ENCODE data around the gene EIF4A3. TPM values are rescaled to one million over a fixed set of nuclear protein-coding genes. Genes with fewer than 3 reads are reported as not detected.

Gene EIF4A3
- total RNA-seq, 4 donors from 2014 or later = 27.4 to 32.8 (median 30.0) TPM

- ATAC-seq = peak in 1 of 2 donors; percentile 51
- H3K27me3 ChIP-seq = peaks cover 0 to 12% (median 8%) of the 10 kb centered on the region in 3 donors
- TF ChIP-seq CTCF (IDR thresholded peaks at IDR 0.05 in 4 of 5, conservative IDR thresholded peaks at IDR 0.05 in 1 of 5) (no peak), POLR2A (IDR thresholded peaks at IDR 0.05) (no peak)
- no peak for DNase-seq
- no peaks in the 10 kb centered on the region for H3K9me3 ChIP-seq
- in situ Hi-C loops (cut with MboI; ENCODE audit: low sequenced_read_pairs in 4 of 4) = no loop called here
- no peaks in the 10 kb centered on the region for H3K36me3 ChIP-seq
- no peak overlapping the region for H3K4me3 ChIP-seq
- intact Hi-C loops (cut with DNase I; ENCODE audit: low total_unique reads) = no loop called here
- peak overlapping the region in 1 of 4 donors; percentile 42 for H3K27ac ChIP-seq
- peaks cover 3 to 8% of the 10 kb centered on the region in 2 donors for H3K4me1 ChIP-seq
Measured at GRCh38 chr17:80191865-80192661, 45.1 kb upstream of the EIF4A3 start.

- no peak overlapping the region for H3K27ac ChIP-seq
- ATAC-seq = no peak
- H3K36me3 ChIP-seq = no peaks in the 10 kb centered on the region
- peaks cover 0 to 12% (median 8%) of the 10 kb centered on the region in 3 donors for H3K27me3 ChIP-seq
- peaks cover 3 to 8% of the 10 kb centered on the region in 2 donors for H3K4me1 ChIP-seq
- H3K4me3 ChIP-seq = no peak overlapping the region
- in situ Hi-C loops (cut with MboI; ENCODE audit: low sequenced_read_pairs in 4 of 4) (no loop called here), intact Hi-C loops (cut with DNase I; ENCODE audit: low total_unique reads) (no loop called here)
- TF ChIP-seq CTCF (IDR thresholded peaks at IDR 0.05 in 4 of 5, conservative IDR thresholded peaks at IDR 0.05 in 1 of 5) = no peak
- TF ChIP-seq POLR2A (IDR thresholded peaks at IDR 0.05) = no peak
- no peak for DNase-seq
- no peaks in the 10 kb centered on the region for H3K9me3 ChIP-seq
Measured at GRCh38 chr17:80191192-80191591, 44.3 kb upstream of the EIF4A3 start.

- Histone ChIP-seq H3K4me1 (peaks cover 3 to 8% of the 10 kb centered on the region in 2 donors), H3K27ac (no peak overlapping the region), H3K36me3 (no peaks in the 10 kb centered on the region), H3K27me3 (peaks cover 0 to 12% (median 8%) of the 10 kb centered on the region in 3 donors), H3K9me3 (no peaks in the 10 kb centered on the region), H3K4me3 (no peak overlapping the region)
- intact Hi-C loops (cut with DNase I; ENCODE audit: low total_unique reads) = no loop called here
- DNase-seq (no peak), ATAC-seq (no peak)
- TF ChIP-seq POLR2A (IDR thresholded peaks at IDR 0.05) (no peak), CTCF (IDR thresholded peaks at IDR 0.05 in 4 of 5, conservative IDR thresholded peaks at IDR 0.05 in 1 of 5) (no peak)
- in situ Hi-C loops (cut with MboI; ENCODE audit: low sequenced_read_pairs in 4 of 4) = no loop called here
Measured at GRCh38 chr17:80190716-80191115, 43.8 kb upstream of the EIF4A3 start.

- Histone ChIP-seq H3K27ac (no peak overlapping the region), H3K9me3 (no peaks in the 10 kb centered on the region), H3K4me1 (peaks cover 3 to 8% of the 10 kb centered on the region in 2 donors), H3K27me3 (peaks cover 0 to 12% (median 8%) of the 10 kb centered on the region in 3 donors), H3K36me3 (no peaks in the 10 kb centered on the region), H3K4me3 (no peak overlapping the region)
- ATAC-seq = no peak
- in situ Hi-C loops (cut with MboI; ENCODE audit: low sequenced_read_pairs in 4 of 4) = no loop called here
- DNase-seq = no peak
- TF ChIP-seq CTCF (IDR thresholded peaks at IDR 0.05 in 4 of 5, conservative IDR thresholded peaks at IDR 0.05 in 1 of 5) (no peak), POLR2A (IDR thresholded peaks at IDR 0.05) (no peak)
- intact Hi-C loops (cut with DNase I; ENCODE audit: low total_unique reads) = no loop called here
Measured at GRCh38 chr17:80189611-80190010, 42.7 kb upstream of the EIF4A3 start.
